WTC11 (cell line): Measurements from ENCODE around the gene ACOD1. TPM values are rescaled to one million over a fixed set of nuclear protein-coding genes. Genes with fewer than 3 reads are reported as not detected.

Experiments used
- ELF4 ChIP-seq: sonication (generic); formaldehyde crosslinking; IDR thresholded peaks from 2 replicates; pipeline ENCODE4 v1.8.1; 2022; ENCODE audit warnings: low read depth, mild to moderate bottlenecking, moderate library complexity, missing genetic modification reagents
- ERG ChIP-seq: fragments of 250-450 bp; sonication (Bioruptor Pico); IDR thresholded peaks from 2 replicates; pipeline ENCODE4 v1.8.0; 2021; ENCODE audit warnings: mild to moderate bottlenecking
- HMGXB4 ChIP-seq: sonication (generic); formaldehyde crosslinking; IDR thresholded peaks from 2 replicates; pipeline ENCODE4 v1.8.1; 2023; ENCODE audit warnings: mild to moderate bottlenecking, moderate library complexity, missing genetic modification reagents
- NFATC4 ChIP-seq: fragments of 250-450 bp; sonication (Bioruptor Pico); IDR thresholded peaks from 2 replicates; pipeline ENCODE4 v1.9.0; 2021; ENCODE audit warnings: mild to moderate bottlenecking
- NR1H2 ChIP-seq: sonication (generic); formaldehyde crosslinking; IDR thresholded peaks from 2 replicates; pipeline ENCODE4 v1.9.0; 2021; ENCODE audit warnings: mild to moderate bottlenecking, moderate library complexity, missing genetic modification reagents
- PREB ChIP-seq: sonication (generic); formaldehyde crosslinking; IDR thresholded peaks from 2 replicates; pipeline ENCODE4 v1.8.1; 2022; ENCODE audit warnings: mild to moderate bottlenecking, missing genetic modification reagents, moderate library complexity, borderline replicate concordance
- SOX15 ChIP-seq: fragments of 250-450 bp; sonication (Bioruptor Pico); IDR thresholded peaks from 2 replicates; pipeline ENCODE4 v1.9.0; 2021; ENCODE audit warnings: mild to moderate bottlenecking
- ZBTB43 ChIP-seq: sonication (generic); formaldehyde crosslinking; IDR thresholded peaks from 2 replicates; pipeline ENCODE4 v1.8.1; 2023; ENCODE audit warnings: mild to moderate bottlenecking, missing genetic modification reagents
- ZNF396 ChIP-seq: fragments of 250-450 bp; sonication (Bioruptor Pico); IDR thresholded peaks from 2 replicates; pipeline ENCODE4 v1.8.0; 2021; ENCODE audit warnings: mild to moderate bottlenecking, moderate library complexity, borderline replicate concordance
- ZNF425 ChIP-seq: fragments of 250-450 bp; sonication (Bioruptor Pico); conservative IDR thresholded peaks from 2 replicates; pipeline ENCODE4 v1.9.0; 2021; ENCODE audit warnings: mild to moderate bottlenecking
- total RNA-seq: library from RNA; stranded (reverse); gene quantifications from 3 replicates; pipeline ENCODE4 v1.2.3, GENCODE V29; 2021
- TF ChIP-seq, protein P1 (sequence below): sonication (generic); formaldehyde crosslinking; IDR thresholded peaks from 2 replicates; pipeline ENCODE4 v1.8.0; 2022; ENCODE audit warnings: mild to moderate bottlenecking, missing genetic modification reagents
- TF ChIP-seq, protein P2 (sequence below): sonication (generic); formaldehyde crosslinking; IDR thresholded peaks from 2 replicates; pipeline ENCODE4 v1.8.1; 2023; ENCODE audit warnings: mild to moderate bottlenecking, missing genetic modification reagents, moderate library complexity
- TF ChIP-seq, protein P3 (sequence below): sonication (generic); formaldehyde crosslinking; IDR thresholded peaks from 2 replicates; pipeline ENCODE4 v1.8.0; 2023; ENCODE audit warnings: missing genetic modification reagents, mild to moderate bottlenecking, borderline replicate concordance
- TF ChIP-seq, protein P4 (sequence below): sonication (generic); formaldehyde crosslinking; IDR thresholded peaks from 2 replicates; pipeline ENCODE4 v1.8.1; 2023; ENCODE audit warnings: mild to moderate bottlenecking, missing genetic modification reagents

ACOD1 gene
- total RNA-seq, 1 experiment from 2014 or later, result not detected

DNA sequence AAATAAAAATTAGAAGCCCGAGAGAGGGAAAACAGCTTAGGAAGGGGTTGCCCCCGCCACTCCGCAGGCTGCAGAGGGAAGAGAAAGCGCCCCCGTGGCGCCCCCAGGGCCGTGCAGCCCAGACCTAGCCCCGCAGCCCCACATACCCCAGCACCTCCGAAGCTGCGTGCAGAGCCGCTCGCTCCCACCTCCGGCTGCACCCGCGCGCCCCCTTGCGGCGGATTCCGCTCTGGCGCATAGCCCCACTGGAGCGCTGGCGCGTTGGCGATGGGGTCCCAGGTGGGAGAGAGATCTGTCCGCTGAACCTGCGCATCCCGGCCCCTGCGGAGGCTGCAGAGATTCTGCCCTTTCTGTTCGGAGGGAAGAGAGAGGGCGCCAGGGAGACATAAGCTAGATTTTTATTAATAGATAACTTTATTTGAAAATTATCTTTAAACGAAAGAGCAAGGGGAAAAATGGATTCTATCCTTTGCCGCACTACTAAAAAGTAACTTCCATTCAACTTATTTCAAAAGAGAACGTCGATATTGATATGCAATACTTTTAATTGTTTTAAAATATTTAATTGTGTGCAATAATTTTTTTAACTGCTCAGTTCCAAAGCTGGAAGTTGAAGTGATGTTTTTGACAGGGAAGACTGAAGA lies 31.9 kb downstream of the ACOD1 start (continued):
- TF ChIP-seq ZBTB43 (CRISPR knock-in tag) (no peak), SOX15 (CRISPR knock-in tag) (no peak), ZNF425 (no peak), PREB (CRISPR knock-in tag) (no peak), HMGXB4 (peak; percentile 97), NR1H2 (CRISPR knock-in tag) (no peak), ELF4 (CRISPR knock-in tag) (no peak), NFATC4 (CRISPR knock-in tag) (no peak), ZNF396 (CRISPR knock-in tag) (no peak), ERG (CRISPR knock-in tag) (no peak)
- TF ChIP-seq, protein P1, sequence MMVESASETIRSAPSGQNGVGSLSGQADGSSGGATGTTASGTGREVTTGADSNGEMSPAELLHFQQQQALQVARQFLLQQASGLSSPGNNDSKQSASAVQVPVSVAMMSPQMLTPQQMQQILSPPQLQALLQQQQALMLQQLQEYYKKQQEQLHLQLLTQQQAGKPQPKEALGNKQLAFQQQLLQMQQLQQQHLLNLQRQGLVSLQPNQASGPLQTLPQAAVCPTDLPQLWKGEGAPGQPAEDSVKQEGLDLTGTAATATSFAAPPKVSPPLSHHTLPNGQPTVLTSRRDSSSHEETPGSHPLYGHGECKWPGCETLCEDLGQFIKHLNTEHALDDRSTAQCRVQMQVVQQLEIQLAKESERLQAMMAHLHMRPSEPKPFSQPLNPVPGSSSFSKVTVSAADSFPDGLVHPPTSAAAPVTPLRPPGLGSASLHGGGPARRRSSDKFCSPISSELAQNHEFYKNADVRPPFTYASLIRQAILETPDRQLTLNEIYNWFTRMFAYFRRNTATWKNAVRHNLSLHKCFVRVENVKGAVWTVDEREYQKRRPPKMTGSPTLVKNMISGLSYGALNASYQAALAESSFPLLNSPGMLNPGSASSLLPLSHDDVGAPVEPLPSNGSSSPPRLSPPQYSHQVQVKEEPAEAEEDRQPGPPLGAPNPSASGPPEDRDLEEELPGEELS (CRISPR knock-in tag), result peak; percentile 32; the same call in 1 of the 2 replicates
- TF ChIP-seq, protein P2, sequence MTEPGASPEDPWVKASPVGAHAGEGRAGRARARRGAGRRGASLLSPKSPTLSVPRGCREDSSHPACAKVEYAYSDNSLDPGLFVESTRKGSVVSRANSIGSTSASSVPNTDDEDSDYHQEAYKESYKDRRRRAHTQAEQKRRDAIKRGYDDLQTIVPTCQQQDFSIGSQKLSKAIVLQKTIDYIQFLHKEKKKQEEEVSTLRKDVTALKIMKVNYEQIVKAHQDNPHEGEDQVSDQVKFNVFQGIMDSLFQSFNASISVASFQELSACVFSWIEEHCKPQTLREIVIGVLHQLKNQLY (CRISPR knock-in tag), result no peak
- TF ChIP-seq, protein P3, sequence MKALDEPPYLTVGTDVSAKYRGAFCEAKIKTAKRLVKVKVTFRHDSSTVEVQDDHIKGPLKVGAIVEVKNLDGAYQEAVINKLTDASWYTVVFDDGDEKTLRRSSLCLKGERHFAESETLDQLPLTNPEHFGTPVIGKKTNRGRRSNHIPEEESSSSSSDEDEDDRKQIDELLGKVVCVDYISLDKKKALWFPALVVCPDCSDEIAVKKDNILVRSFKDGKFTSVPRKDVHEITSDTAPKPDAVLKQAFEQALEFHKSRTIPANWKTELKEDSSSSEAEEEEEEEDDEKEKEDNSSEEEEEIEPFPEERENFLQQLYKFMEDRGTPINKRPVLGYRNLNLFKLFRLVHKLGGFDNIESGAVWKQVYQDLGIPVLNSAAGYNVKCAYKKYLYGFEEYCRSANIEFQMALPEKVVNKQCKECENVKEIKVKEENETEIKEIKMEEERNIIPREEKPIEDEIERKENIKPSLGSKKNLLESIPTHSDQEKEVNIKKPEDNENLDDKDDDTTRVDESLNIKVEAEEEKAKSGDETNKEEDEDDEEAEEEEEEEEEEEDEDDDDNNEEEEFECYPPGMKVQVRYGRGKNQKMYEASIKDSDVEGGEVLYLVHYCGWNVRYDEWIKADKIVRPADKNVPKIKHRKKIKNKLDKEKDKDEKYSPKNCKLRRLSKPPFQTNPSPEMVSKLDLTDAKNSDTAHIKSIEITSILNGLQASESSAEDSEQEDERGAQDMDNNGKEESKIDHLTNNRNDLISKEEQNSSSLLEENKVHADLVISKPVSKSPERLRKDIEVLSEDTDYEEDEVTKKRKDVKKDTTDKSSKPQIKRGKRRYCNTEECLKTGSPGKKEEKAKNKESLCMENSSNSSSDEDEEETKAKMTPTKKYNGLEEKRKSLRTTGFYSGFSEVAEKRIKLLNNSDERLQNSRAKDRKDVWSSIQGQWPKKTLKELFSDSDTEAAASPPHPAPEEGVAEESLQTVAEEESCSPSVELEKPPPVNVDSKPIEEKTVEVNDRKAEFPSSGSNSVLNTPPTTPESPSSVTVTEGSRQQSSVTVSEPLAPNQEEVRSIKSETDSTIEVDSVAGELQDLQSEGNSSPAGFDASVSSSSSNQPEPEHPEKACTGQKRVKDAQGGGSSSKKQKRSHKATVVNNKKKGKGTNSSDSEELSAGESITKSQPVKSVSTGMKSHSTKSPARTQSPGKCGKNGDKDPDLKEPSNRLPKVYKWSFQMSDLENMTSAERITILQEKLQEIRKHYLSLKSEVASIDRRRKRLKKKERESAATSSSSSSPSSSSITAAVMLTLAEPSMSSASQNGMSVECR (CRISPR knock-in tag), result no peak
- TF ChIP-seq, protein P4, sequence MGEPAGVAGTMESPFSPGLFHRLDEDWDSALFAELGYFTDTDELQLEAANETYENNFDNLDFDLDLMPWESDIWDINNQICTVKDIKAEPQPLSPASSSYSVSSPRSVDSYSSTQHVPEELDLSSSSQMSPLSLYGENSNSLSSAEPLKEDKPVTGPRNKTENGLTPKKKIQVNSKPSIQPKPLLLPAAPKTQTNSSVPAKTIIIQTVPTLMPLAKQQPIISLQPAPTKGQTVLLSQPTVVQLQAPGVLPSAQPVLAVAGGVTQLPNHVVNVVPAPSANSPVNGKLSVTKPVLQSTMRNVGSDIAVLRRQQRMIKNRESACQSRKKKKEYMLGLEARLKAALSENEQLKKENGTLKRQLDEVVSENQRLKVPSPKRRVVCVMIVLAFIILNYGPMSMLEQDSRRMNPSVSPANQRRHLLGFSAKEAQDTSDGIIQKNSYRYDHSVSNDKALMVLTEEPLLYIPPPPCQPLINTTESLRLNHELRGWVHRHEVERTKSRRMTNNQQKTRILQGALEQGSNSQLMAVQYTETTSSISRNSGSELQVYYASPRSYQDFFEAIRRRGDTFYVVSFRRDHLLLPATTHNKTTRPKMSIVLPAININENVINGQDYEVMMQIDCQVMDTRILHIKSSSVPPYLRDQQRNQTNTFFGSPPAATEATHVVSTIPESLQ (CRISPR knock-in tag), result no peak
